Measurements from ENCODE around the gene OCA2. TPM values are rescaled to one million over a fixed set of nuclear protein-coding genes. Genes with fewer than 3 reads are reported as not detected.

OCA2 gene
- total and polyA plus RNA-seq, 10 donors, result 0.39 to 3.0 (median 1.0) TPM

GRCh38 chr15:27867861-27868260 is 231.3 kb downstream of the OCA2 start:
- 76 to 87% (median 80%) methylated on average over 7 of the region's 7 CpGs for WGBS, 5 donors
- no peak for DNase-seq
- intact Hi-C loops (cut with DNase I; ENCODE audit: low total_unique reads), result no loop called here

GRCh38 chr15:27866505-27867165 is 232.5 kb downstream of the OCA2 start:
- Histone ChIP-seq H3K36me3 (no peaks in the 10 kb centered on the region), H3K27me3 (replicated peaks in 1 of 7) (no peaks in the 10 kb centered on the region), H3K9me3 (peaks cover 0 to 16% (median 0%) of the 10 kb centered on the region in 8 donors), H3K4me1 (no peaks in the 10 kb centered on the region), H3K27ac (no peak overlapping the region), H3K4me3 (no peak overlapping the region)
- WGBS, 5 donors, result 78 to 90% (median 87%) methylated on average over 10 of the region's 10 CpGs
- intact Hi-C loops (cut with DNase I; ENCODE audit: low total_unique reads), result no loop called here
- TF ChIP-seq CTCF (IDR thresholded peaks at IDR 0.05 in 8 of 11, conservative IDR thresholded peaks at IDR 0.05 in 3 of 11) (no peak), POLR2AphosphoS5 (IDR thresholded peaks at IDR 0.05) (no peak), POLR2A (IDR thresholded peaks at IDR 0.05) (no peak)
- DNase-seq, result no peak

More at GRCh38 chr15:27867861-27868260, 231.3 kb downstream of the OCA2 start:
- no peaks in the 10 kb centered on the region for H3K36me3 ChIP-seq
- H3K4me1 ChIP-seq, result no peaks in the 10 kb centered on the region
- TF ChIP-seq POLR2AphosphoS5 (IDR thresholded peaks at IDR 0.05) (no peak), CTCF (IDR thresholded peaks at IDR 0.05 in 8 of 11, conservative IDR thresholded peaks at IDR 0.05 in 3 of 11) (no peak), POLR2A (IDR thresholded peaks at IDR 0.05) (no peak)
- H3K27me3 ChIP-seq (replicated peaks in 1 of 7), result no peaks in the 10 kb centered on the region
- H3K9me3 ChIP-seq, result peaks cover 0 to 6% (median 0%) of the 10 kb centered on the region in 8 donors
- no peak overlapping the region for H3K4me3 ChIP-seq
- H3K27ac ChIP-seq, result no peak overlapping the region

- Histone ChIP-seq H3K27ac (no peak overlapping the region), H3K27me3 (replicated peaks in 1 of 7) (no peaks in the 10 kb centered on the region), H3K4me3 (no peak overlapping the region), H3K4me1 (no peaks in the 10 kb centered on the region), H3K9me3 (peaks cover 0 to 22% (median 0%) of the 10 kb centered on the region in 8 donors), H3K36me3 (no peaks in the 10 kb centered on the region)
- DNase-seq, result no peak
- no peak for TF ChIP-seq POLR2AphosphoS5 (IDR thresholded peaks at IDR 0.05)
- TF ChIP-seq CTCF (IDR thresholded peaks at IDR 0.05 in 8 of 11, conservative IDR thresholded peaks at IDR 0.05 in 3 of 11), result no peak
- no peak for TF ChIP-seq POLR2A (IDR thresholded peaks at IDR 0.05)
- intact Hi-C loops (cut with DNase I; ENCODE audit: low total_unique reads), result no loop called here
- 73 to 78% (median 75%) methylated on average over 3 of the region's 3 CpGs for WGBS, 5 donors
Observed at GRCh38 chr15:27865926-27866325, 233.2 kb downstream of the OCA2 start.

- TF ChIP-seq POLR2A (IDR thresholded peaks at IDR 0.05) (no peak), POLR2AphosphoS5 (IDR thresholded peaks at IDR 0.05) (no peak), CTCF (IDR thresholded peaks at IDR 0.05 in 8 of 11, conservative IDR thresholded peaks at IDR 0.05 in 3 of 11) (no peak)
- WGBS, 5 donors, result 77 to 90% (median 88%) methylated on average over 9 to 12 of the region's 12 CpGs
- H3K27ac ChIP-seq, result no peak overlapping the region
- H3K4me3 ChIP-seq, result no peak overlapping the region
- H3K36me3 ChIP-seq, result no peaks in the 10 kb centered on the region
- intact Hi-C loops (cut with DNase I; ENCODE audit: low total_unique reads), result no loop called here
- H3K4me1 ChIP-seq, result no peaks in the 10 kb centered on the region
- H3K27me3 ChIP-seq (replicated peaks in 1 of 7), result no peaks in the 10 kb centered on the region
- no peak for DNase-seq
- peaks cover 0 to 26% (median 0%) of the 10 kb centered on the region in 8 donors for H3K9me3 ChIP-seq
Observed at GRCh38 chr15:27865323-27865922, 233.7 kb downstream of the OCA2 start.
